GM18517 (cell line): ENCODE measurements around the gene ZNF14.
"Not testable (repeated sequence)": the region's sequence is repeated elsewhere in the genome, so short reads cannot be mapped to it uniquely, and the experiment has no call there.

Experiments
- ATAC-seq: cut with Tn5 transposase; IDR thresholded peaks from one replicate; pipeline ENCODE4 v1.9.1; 2021; ENCODE audit warnings: mild to moderate bottlenecking, moderate library complexity; ENCODE audit not compliant: unreplicated experiment

ZNF14 gene

GRCh38 chr19:19696386-19696785 lies 36.5 kb downstream of the ZNF14 start:
- no peak for ATAC-seq

GRCh38 chr19:19691683-19692082 lies 41.2 kb downstream of the ZNF14 start:
- no peak for ATAC-seq

- not testable (repeated sequence) for ATAC-seq
These were observed 43.9 kb downstream of the ZNF14 start for GRCh38 chr19:19689023-19689422.

GRCh38 chr19:19687090-19687489 lies 45.8 kb downstream of the ZNF14 start:
- ATAC-seq = no peak

GRCh38 chr19:19686580-19686979 lies 46.3 kb downstream of the ZNF14 start:
- no peak for ATAC-seq

- ATAC-seq = not testable (repeated sequence)
These were observed 46.8 kb downstream of the ZNF14 start for GRCh38 chr19:19686119-19686518.

- no peak for ATAC-seq
These were observed 53.5 kb downstream of the ZNF14 start for GRCh38 chr19:19679176-19680073.

- no peak for ATAC-seq
These were observed 55.3 kb downstream of the ZNF14 start for GRCh38 chr19:19677579-19677978.

GRCh38 chr19:19674315-19674714 lies 58.6 kb downstream of the ZNF14 start:
- ATAC-seq = no peak

- no peak for ATAC-seq
These were observed 60.1 kb downstream of the ZNF14 start for GRCh38 chr19:19672816-19673215.

GRCh38 chr19:19670070-19670551 lies 62.8 kb downstream of the ZNF14 start:
- no peak for ATAC-seq

- peak; percentile 56 for ATAC-seq
These were observed 64.5 kb downstream of the ZNF14 start, which contains the start of gene ZNF101 for GRCh38 chr19:19668230-19669012. TSS of gene ZNF101 (plus strand) at chr19:19668839. CDS start at chr19:19668964, 125 bp downstream.

GRCh38 chr19:19665420-19665948 lies 67.4 kb downstream of the ZNF14 start:
- not testable (repeated sequence) for ATAC-seq

GRCh38 chr19:19663256-19664120 lies 69.4 kb downstream of the ZNF14 start, which contains the start of gene ATP13A1:
TSS of gene ATP13A1 (minus strand) at chr19:19663676. CDS start at chr19:19663666, 10 bp downstream.
- peak; percentile 64 for ATAC-seq

GRCh38 chr19:19662871-19663255 lies 70.0 kb downstream of the ZNF14 start:
- no peak for ATAC-seq

- ATAC-seq = no peak
These were observed 70.6 kb downstream of the ZNF14 start for GRCh38 chr19:19662344-19662743.

GRCh38 chr19:19661675-19662251 lies 71.1 kb downstream of the ZNF14 start:
- ATAC-seq = peak; percentile 41

- no peak for ATAC-seq
These were observed 71.7 kb downstream of the ZNF14 start for GRCh38 chr19:19661141-19661674.
